Endothelial cell of umbilical vein (primary cell): ENCODE measurements around the gene STIMATE. TPM values are rescaled to one million over a fixed set of nuclear protein-coding genes. Genes with fewer than 3 reads are reported as not detected.

ENCODE experiments used
- BruUV-seq: library from RNA; stranded (reverse); fragments of 400-500 nt; replicated peaks from 2 replicates; lab custom pipeline; 2021; lab: Mats Ljungman, UMichigan
- CTCF ChIA-PET: fragments of 300-600, 350-600 bp; sonication (Branson Sonifier 250); formaldehyde crosslinking; loops from one replicate; lab custom pipeline; 2021; ENCODE audit warnings: antibody characterized with exemption, inconsistent platforms; lab: Charles Lee
- POLR2A ChIA-PET: fragments of 300-600, 350-600 bp; sonication (Branson Sonifier 250); formaldehyde crosslinking; loops from one replicate; lab custom pipeline; 2021; ENCODE audit warnings: antibody characterized with exemption, inconsistent platforms; lab: Charles Lee
- DNase-seq: peaks from one replicate; pipeline ENCODE4 v3.0.0-alpha.2; 2011; ENCODE audit warnings: low read depth, low spot score
- FAIRE-seq: peaks from 2 replicates; lab custom pipeline; 2011; peaks lifted over from hg19 to GRCh38; lab: Jason Lieb, UNC
- H2AFZ ChIP-seq: 2 replicates; pipeline ENCODE4 v1.6.0; 2012; ENCODE audit warnings: low read depth, low read length, control low read depth, inconsistent platforms
- H3K27ac ChIP-seq: 2 replicates; pipeline ENCODE4 v1.5.1; 2011; ENCODE audit warnings: low read depth, mild to moderate bottlenecking, control low read depth, low read length, moderate library complexity; ENCODE audit not compliant: insufficient read depth
- H3K27me3 ChIP-seq, 2 experiments: 2 replicates each; pipeline versions ENCODE4 v1.6.0 to v1.6.1; 2011; ENCODE audit warnings: low read length in 2 of 2, mixed read lengths in 1 of 2; ENCODE audit not compliant: control insufficient read depth in 2 of 2, insufficient read depth in 2 of 2
- H3K36me3 ChIP-seq, 2 experiments: 2 replicates in 1 of 2; 3 replicates in 1 of 2; pipeline ENCODE4 v1.5.1; 2011; ENCODE audit warnings: low read length in 2 of 2, mild to moderate bottlenecking in 1 of 2, moderate library complexity in 1 of 2; ENCODE audit not compliant: control insufficient read depth in 2 of 2, insufficient read depth in 2 of 2; ENCODE audit errors: extremely low read depth in 1 of 2
- H3K4me1 ChIP-seq: 3 replicates; pipeline ENCODE4 v1.5.1; 2011; ENCODE audit warnings: mild to moderate bottlenecking, low read length; ENCODE audit not compliant: control insufficient read depth, insufficient read depth; ENCODE audit errors: extremely low read depth
- H3K4me2 ChIP-seq: 2 replicates; pipeline ENCODE4 v1.6.1; 2011; ENCODE audit warnings: low read length, control low read depth, mixed read lengths; ENCODE audit not compliant: insufficient read depth
- H3K4me3 ChIP-seq, 3 experiments: fragments of 200-600 bp in 1 of 3; sonication (generic), shearing (Covaris generic) in 1 of 3; replicated peaks in 1 of 3; 2 replicates each; pipeline ENCODE4 v1.5.1; 2011 to 2016; ENCODE audit warnings: control low read depth in 3 of 3, low read length in 3 of 3, mild to moderate bottlenecking in 2 of 3, inconsistent platforms in 1 of 3, low read depth in 1 of 3, moderate library complexity in 1 of 3; ENCODE audit not compliant: insufficient read depth in 1 of 3
- H3K79me2 ChIP-seq: 2 replicates; pipeline ENCODE4 v1.6.0; 2012; ENCODE audit warnings: low read length, inconsistent platforms; ENCODE audit not compliant: control insufficient read depth, insufficient read depth
- H3K9ac ChIP-seq: replicated peaks from 2 replicates; pipeline ENCODE3; 2011; ENCODE audit warnings: low read length, control low read depth; ENCODE audit not compliant: insufficient read depth; ENCODE audit errors: extremely low read depth
- H3K9me1 ChIP-seq: replicated peaks from 3 replicates; pipeline ENCODE4 v1.6.0; 2011; ENCODE audit warnings: mild to moderate bottlenecking, low read length; ENCODE audit not compliant: control insufficient read depth, insufficient read depth; ENCODE audit errors: extremely low read depth
- H3K9me3 ChIP-seq: replicated peaks from 2 replicates; pipeline ENCODE4 v1.5.1; 2012; ENCODE audit warnings: low read length, inconsistent platforms; ENCODE audit not compliant: control insufficient read depth, insufficient read depth
- H4K20me1 ChIP-seq: replicated peaks from 2 replicates; pipeline ENCODE3; 2011; ENCODE audit warnings: mild to moderate bottlenecking, low read length; ENCODE audit not compliant: control insufficient read depth, insufficient read depth; ENCODE audit errors: extremely low read depth
- EZH2 ChIP-seq: IDR thresholded peaks from 2 replicates; pipeline ENCODE4 v1.6.1; 2012; ENCODE audit warnings: borderline replicate concordance, low read depth, mild to moderate bottlenecking, moderate library complexity, low read length, inconsistent platforms; ENCODE audit not compliant: severe bottlenecking
- FOS ChIP-seq: IDR thresholded peaks from 2 replicates; pipeline ENCODE4 v1.6.1; 2011; ENCODE audit warnings: mild to moderate bottlenecking, low read length, moderate library complexity, borderline replicate concordance; ENCODE audit not compliant: insufficient read depth
- GATA2 ChIP-seq: IDR thresholded peaks from 2 replicates; pipeline ENCODE4 v1.7.0; 2011; ENCODE audit warnings: low read depth, mild to moderate bottlenecking, moderate library complexity, mixed read lengths, low read length; ENCODE audit not compliant: insufficient read length, insufficient read depth
- JUN ChIP-seq: IDR thresholded peaks from 2 replicates; pipeline ENCODE4 v1.6.1; 2011; ENCODE audit warnings: borderline replicate concordance, low read depth; ENCODE audit not compliant: insufficient read length, insufficient read depth
- MYC ChIP-seq: IDR thresholded peaks from one replicate; pipeline ENCODE4 v1.6.1; 2011; ENCODE audit warnings: mild to moderate bottlenecking, low read depth, low read length
- POLR2A ChIP-seq: IDR thresholded peaks from 2 replicates; pipeline ENCODE4 v1.6.1; 2012; ENCODE audit warnings: low read depth, mild to moderate bottlenecking, control low read depth, low read length
- POLR2AphosphoS5 ChIP-seq: IDR thresholded peaks from 2 replicates; pipeline ENCODE4 v1.6.1; 2012; ENCODE audit warnings: low read depth, mild to moderate bottlenecking, control low read depth, low read length, moderate library complexity; ENCODE audit not compliant: insufficient read depth
- dilution Hi-C: fragments of 300-500 bp; cut with MboI; formaldehyde crosslinking; loops from one replicate; pipeline ENCODE4 v1.15.0; 2019; ENCODE audit warnings: low sequenced_read_pairs; ENCODE audit not compliant: extremely low pct_ligation_motif_present
- intact Hi-C: fragments of 100-400 bp; cut with micrococcal nuclease; formaldehyde crosslinking; loops from one replicate; pipeline ENCODE4 v1.10.0; 2022
- polyA plus RNA-seq, 4 experiments: library from polyadenylated mRNA; depleted of rRNA in 3 of 4; stranded (reverse) in 3 of 4; unstranded in 1 of 4; fragments of >200 nt; gene quantifications; 2 replicates each; pipeline versions ENCODE4 v1.2.1 to v1.2.3, GENCODE V29; 2011 to 2012; ENCODE audit warnings: missing spikeins in 1 of 4
- total RNA-seq: library from RNA; stranded (reverse); gene quantifications from 2 replicates; pipeline ENCODE4 v1.2.3, GENCODE V29; 2021
- TF ChIP-seq, protein P1 (sequence below), 2 donors: IDR thresholded peaks; 1 replicate in 1 of 2; 2 replicates in 1 of 2; pipeline ENCODE4 v1.5.1; 2011; ENCODE audit warnings: low read length in 2 of 2, mild to moderate bottlenecking in 2 of 2, moderate library complexity in 2 of 2, control low read depth in 1 of 2, inconsistent platforms in 1 of 2, low read depth in 1 of 2; ENCODE audit not compliant: insufficient read depth in 1 of 2; ENCODE audit errors: extremely low read depth in 1 of 2
- TF ChIP-seq, protein P2 (sequence below): IDR thresholded peaks from 2 replicates; pipeline ENCODE4 v1.6.1; 2011; ENCODE audit not compliant: insufficient read depth, insufficient read length

The STIMATE gene
- total and polyA plus RNA-seq, 2 donors (not counting 3 experiments of a cell fraction or from before 2014, with no cell fraction given), result 18.2 to 24.0 TPM

DNA sequence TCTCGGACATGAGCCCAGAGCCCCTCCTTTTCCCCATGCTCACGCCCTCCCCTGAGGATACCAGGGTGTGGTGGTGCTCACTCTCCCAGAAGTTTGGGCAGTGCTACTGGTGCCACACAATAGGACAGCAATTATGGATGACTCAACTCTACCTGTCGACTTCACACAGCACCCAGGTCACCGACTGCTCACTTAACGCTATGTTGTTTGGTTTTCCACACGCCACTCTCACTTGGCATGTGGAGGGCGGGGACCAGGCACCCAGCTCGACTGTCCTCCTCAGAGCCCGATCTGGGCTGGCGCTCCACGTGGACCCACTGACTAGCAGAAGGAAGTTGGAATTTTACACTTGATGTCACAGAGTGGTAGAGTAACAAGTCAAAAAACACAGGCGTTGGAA, 30.9 kb downstream of the STIMATE start:
- no peak overlapping the region for H3K4me2 ChIP-seq
- CTCF ChIA-PET, result no interaction called here

More for the DNA sequence above, 30.9 kb downstream of the STIMATE start:
- Histone ChIP-seq H3K27me3 (no peaks in the 10 kb centered on the region), H3K9me1 (no peaks in the 10 kb centered on the region), H3K27ac (no peak overlapping the region), H3K4me1 (no peaks in the 10 kb centered on the region), H3K79me2 (no peaks in the 10 kb centered on the region), H3K9ac (no peak overlapping the region), H2AFZ (no peak overlapping the region), H3K4me3 (no peak overlapping the region), H3K9me3 (no peaks in the 10 kb centered on the region), H4K20me1 (no peaks in the 10 kb centered on the region), H3K36me3 (no peaks in the 10 kb centered on the region)
- POLR2A ChIA-PET, result no interaction called here
- BruUV-seq, result no TSS peak
- TF ChIP-seq JUN (no peak), EZH2 (no peak), POLR2A (no peak), POLR2AphosphoS5 (no peak), MYC (no peak), GATA2 (no peak), FOS (no peak)
- TF ChIP-seq, protein P1, sequence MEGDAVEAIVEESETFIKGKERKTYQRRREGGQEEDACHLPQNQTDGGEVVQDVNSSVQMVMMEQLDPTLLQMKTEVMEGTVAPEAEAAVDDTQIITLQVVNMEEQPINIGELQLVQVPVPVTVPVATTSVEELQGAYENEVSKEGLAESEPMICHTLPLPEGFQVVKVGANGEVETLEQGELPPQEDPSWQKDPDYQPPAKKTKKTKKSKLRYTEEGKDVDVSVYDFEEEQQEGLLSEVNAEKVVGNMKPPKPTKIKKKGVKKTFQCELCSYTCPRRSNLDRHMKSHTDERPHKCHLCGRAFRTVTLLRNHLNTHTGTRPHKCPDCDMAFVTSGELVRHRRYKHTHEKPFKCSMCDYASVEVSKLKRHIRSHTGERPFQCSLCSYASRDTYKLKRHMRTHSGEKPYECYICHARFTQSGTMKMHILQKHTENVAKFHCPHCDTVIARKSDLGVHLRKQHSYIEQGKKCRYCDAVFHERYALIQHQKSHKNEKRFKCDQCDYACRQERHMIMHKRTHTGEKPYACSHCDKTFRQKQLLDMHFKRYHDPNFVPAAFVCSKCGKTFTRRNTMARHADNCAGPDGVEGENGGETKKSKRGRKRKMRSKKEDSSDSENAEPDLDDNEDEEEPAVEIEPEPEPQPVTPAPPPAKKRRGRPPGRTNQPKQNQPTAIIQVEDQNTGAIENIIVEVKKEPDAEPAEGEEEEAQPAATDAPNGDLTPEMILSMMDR (IDR thresholded peaks at IDR 0.05; ENCODE audit: extremely low read depth in 1 of 2, insufficient read depth in 1 of 2, low read depth in 1 of 2, low read length in 2 of 2), result no peak
- TF ChIP-seq, protein P2, sequence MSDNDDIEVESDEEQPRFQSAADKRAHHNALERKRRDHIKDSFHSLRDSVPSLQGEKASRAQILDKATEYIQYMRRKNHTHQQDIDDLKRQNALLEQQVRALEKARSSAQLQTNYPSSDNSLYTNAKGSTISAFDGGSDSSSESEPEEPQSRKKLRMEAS, result no peak
- intact Hi-C loops (no loop called here), dilution Hi-C loops (no loop called here)
- FAIRE-seq, result no peak
- DNase-seq, result no peak
